Stomach (tissue), 9 donors: ENCODE results near the gene CDH23. TPM values are rescaled to one million over a fixed set of nuclear protein-coding genes. Genes with fewer than 3 reads are reported as not detected.

Experiments
- DNase-seq, 2 donors: peaks; one replicate each; pipeline versions ENCODE4 v3.0.0 to v3.0.0-alpha.2; 2013 to 2019
- H3K27ac ChIP-seq, 5 donors: fragments of 200-600 bp in 4 of 5; sonication (generic) in 4 of 5; one replicate each; pipeline ENCODE4 v1.5.1; 2013 to 2019; ENCODE audit warnings: mild to moderate bottlenecking in 1 of 5, moderate library complexity in 1 of 5
- H3K27me3 ChIP-seq, 3 donors: fragments of 200-600 bp; sonication (generic); one replicate each; pipeline ENCODE4 v1.5.1; 2017 to 2019; ENCODE audit warnings: mixed run types in 1 of 3
- H3K36me3 ChIP-seq, 4 donors: fragments of 200-600 bp; sonication (generic); 1 replicate in 3 of 4; 2 replicates in 1 of 4; pipeline ENCODE4 v1.5.1; 2016 to 2019
- H3K4me1 ChIP-seq, 4 donors: fragments of 200-600 bp; sonication (generic); one replicate each; pipeline ENCODE4 v1.5.1; 2016 to 2019
- H3K4me3 ChIP-seq, 4 donors: fragments of 200-600 bp; sonication (generic) in 3 of 4; one replicate each; pipeline ENCODE4 v1.5.1; 2016 to 2019; ENCODE audit warnings: mild to moderate bottlenecking in 1 of 4
- H3K9me3 ChIP-seq, 4 donors: fragments of 200-600 bp; sonication (generic); one replicate each; pipeline ENCODE4 v1.5.1; 2016 to 2019
- EP300 ChIP-seq: sonication (generic); formaldehyde crosslinking; IDR thresholded peaks from one replicate; pipeline ENCODE4 v1.6.1; 2017; ENCODE audit warnings: antibody characterized with exemption
- POLR2A ChIP-seq, 4 donors: fragments of 450-650 bp; IDR thresholded peaks; one replicate each; pipeline ENCODE4 v1.6.1; 2016; ENCODE audit warnings: antibody characterized with exemption in 4 of 4, control low read depth in 2 of 4, mild to moderate bottlenecking in 1 of 4, moderate library complexity in 1 of 4
- POLR2AphosphoS5 ChIP-seq, 3 donors: sonication (generic); formaldehyde crosslinking; IDR thresholded peaks; one replicate each; pipeline ENCODE4 v1.6.1; 2016; ENCODE audit warnings: antibody characterized with exemption in 3 of 3
- WGBS, 5 donors: extraction: QIAGEN DNeasy Blood & Tissue Kit in 3 of 5; methylation state at CpG; one replicate each; pipeline versions ENCODE4 v1.1.5 to v1.1.7; 2013 to 2018; 5-methylcytosine and 5-hydroxymethylcytosine counted together
- intact Hi-C: fragments of 100-400 bp; cut with DNase I; formaldehyde crosslinking; loops from one replicate; pipeline ENCODE4 v1.15.1; 2023; ENCODE audit warnings: low total_unique reads
- polyA plus RNA-seq, 3 donors: library from polyadenylated mRNA; stranded (reverse); fragments of 200-250 nt; gene quantifications; one replicate each; pipeline ENCODE4 v1.2.3, GENCODE V29; 2013
- total RNA-seq, 5 donors: library from RNA; depleted of rRNA; stranded (reverse); fragments of >200 nt; gene quantifications; one replicate each; pipeline versions ENCODE4 v1.1.0 to v1.2.3, GENCODE V29; 2014 to 2016
- TF ChIP-seq, protein P1 (sequence below), 7 experiments: fragments of 450-650 bp in 4 of 7; fragments of 200-600 bp in 3 of 7; sonication (generic) in 3 of 7; IDR thresholded peaks; one replicate each; pipeline ENCODE4 v1.5.1; 2016 to 2019; ENCODE audit warnings: antibody characterized with exemption in 7 of 7, control low read depth in 2 of 7, mild to moderate bottlenecking in 1 of 7
- donor health status: healthy with polysubstance abuse.
- donor health status: Bipolar disorder and iron deficiency.
- donor health status: healthy.

The CDH23 gene
- total and polyA plus RNA-seq, 8 donors = 0.31 to 8.2 (median 2.2) TPM

DNA sequence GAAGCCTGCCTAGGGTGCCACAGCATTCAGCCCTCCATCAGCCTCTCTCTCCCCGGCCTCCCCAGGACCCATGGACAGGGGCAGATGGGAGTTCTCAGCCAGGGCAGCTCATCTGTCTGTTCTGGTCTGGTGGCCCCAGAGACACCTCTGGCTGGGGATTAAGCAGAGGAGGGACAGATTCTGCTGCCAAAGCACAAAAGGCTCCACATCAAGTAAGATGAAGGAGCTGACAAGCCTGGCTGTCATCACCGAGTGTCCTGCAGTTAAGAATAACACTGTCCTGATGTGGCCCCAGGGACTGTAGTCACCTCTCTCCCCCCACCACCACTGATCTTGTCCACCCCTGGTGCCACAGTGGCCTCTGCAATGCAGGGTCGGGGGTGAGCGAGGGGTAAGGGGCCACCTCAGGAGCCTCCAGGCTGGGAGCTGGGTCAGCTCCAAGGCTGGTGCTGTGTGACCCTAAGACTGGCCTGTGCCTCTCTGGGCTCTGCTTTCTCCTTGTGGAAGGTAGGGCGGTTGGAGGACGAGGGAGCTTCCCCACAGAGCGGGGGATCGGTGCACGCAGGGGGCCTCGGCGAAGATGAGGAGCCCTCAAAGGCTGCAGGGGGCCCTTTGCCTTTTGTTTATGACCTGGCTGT lies 304.1 kb downstream of the CDH23 start:
- no peaks in the 10 kb centered on the region for H3K36me3 ChIP-seq
- no peak overlapping the region for H3K4me3 ChIP-seq
- TF ChIP-seq POLR2AphosphoS5 (IDR thresholded peaks at IDR 0.05) (no peak), POLR2A (IDR thresholded peaks at IDR 0.05) (no peak), EP300 (no peak)
- TF ChIP-seq, protein P1, sequence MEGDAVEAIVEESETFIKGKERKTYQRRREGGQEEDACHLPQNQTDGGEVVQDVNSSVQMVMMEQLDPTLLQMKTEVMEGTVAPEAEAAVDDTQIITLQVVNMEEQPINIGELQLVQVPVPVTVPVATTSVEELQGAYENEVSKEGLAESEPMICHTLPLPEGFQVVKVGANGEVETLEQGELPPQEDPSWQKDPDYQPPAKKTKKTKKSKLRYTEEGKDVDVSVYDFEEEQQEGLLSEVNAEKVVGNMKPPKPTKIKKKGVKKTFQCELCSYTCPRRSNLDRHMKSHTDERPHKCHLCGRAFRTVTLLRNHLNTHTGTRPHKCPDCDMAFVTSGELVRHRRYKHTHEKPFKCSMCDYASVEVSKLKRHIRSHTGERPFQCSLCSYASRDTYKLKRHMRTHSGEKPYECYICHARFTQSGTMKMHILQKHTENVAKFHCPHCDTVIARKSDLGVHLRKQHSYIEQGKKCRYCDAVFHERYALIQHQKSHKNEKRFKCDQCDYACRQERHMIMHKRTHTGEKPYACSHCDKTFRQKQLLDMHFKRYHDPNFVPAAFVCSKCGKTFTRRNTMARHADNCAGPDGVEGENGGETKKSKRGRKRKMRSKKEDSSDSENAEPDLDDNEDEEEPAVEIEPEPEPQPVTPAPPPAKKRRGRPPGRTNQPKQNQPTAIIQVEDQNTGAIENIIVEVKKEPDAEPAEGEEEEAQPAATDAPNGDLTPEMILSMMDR (IDR thresholded peaks at IDR 0.05) = no peak
- H3K9me3 ChIP-seq = no peaks in the 10 kb centered on the region
- intact Hi-C loops = loop anchor here (5.0 to 10.0 kb wide), 2 partner anchors 306 to 394 kb away; partner anchors contain the start of gene CDH23
- H3K27ac ChIP-seq = no peak overlapping the region
- H3K27me3 ChIP-seq = no peaks in the 10 kb centered on the region
- H3K4me1 ChIP-seq = peaks cover 0 to 40% (median 9%) of the 10 kb centered on the region in 4 donors
- DNase-seq = no peak
- WGBS, 5 donors = 84 to 95% (median 88%) methylated on average over 10 to 11 of the region's 11 CpGs

DNA sequence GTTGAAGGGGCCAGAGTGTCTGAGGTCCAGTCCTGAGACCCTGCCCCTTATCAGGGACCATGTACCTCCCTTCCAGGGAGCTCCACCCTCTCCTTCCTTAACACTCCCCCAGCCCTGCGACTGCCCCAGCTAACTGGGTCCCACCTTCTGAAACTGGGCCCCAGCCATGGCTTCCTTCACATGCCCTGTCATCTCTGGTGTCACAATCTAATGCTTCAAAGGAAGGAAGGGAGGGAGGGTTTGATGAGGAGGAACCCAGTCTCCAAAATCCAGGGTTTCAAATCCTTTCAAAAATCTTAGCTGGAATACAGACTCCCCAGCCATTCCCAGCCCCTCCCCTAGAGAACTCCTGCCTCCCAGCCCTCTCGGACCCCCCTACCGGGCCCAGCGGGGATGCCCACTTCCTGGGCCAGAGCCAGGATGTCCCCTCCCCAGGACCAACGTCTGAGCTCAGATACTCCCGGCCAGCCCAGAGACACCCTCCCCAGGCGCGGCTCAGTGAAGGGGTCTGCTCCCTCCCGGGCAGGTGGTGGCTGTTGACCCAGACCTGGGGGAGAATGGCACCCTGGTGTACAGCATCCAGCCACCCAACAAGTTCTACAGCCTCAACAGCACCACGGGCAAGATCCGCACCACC lies 304.9 kb downstream of the CDH23 start:
- Histone ChIP-seq H3K9me3 (no peaks in the 10 kb centered on the region), H3K4me1 (peaks cover 0 to 33% (median 6%) of the 10 kb centered on the region in 4 donors), H3K27ac (no peak overlapping the region), H3K27me3 (no peaks in the 10 kb centered on the region), H3K36me3 (no peaks in the 10 kb centered on the region), H3K4me3 (no peak overlapping the region)
- TF ChIP-seq POLR2AphosphoS5 (IDR thresholded peaks at IDR 0.05) (no peak), POLR2A (IDR thresholded peaks at IDR 0.05) (no peak), EP300 (no peak)
- TF ChIP-seq, protein P1 (IDR thresholded peaks at IDR 0.05) = no peak
- intact Hi-C loops = loop anchor here (5.0 to 10.0 kb wide), 2 partner anchors 307 to 394 kb away; partner anchors contain the start of gene CDH23
- 74 to 93% (median 77%) methylated on average over 4 to 11 of the region's 11 CpGs for WGBS, 5 donors
- DNase-seq = no peak

DNA sequence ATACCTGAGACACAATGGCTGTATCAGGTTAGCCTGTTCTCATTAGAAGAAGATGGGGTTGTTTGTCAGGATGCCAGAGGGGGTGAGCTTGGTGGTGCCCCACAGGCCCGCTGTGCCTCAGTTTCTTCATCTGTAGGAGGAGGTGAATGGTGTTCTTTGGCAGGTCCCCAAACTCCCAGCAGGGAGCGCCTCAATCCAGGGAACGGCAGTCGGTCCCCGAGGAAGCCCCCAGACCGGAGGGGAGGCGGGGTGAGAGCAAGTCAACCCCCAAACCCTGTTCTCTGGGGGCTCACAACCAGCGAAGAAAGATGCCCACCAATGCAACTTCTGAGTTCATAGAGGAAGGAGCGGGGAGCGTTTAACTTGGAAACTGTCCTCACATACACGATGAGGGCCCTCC lies 306.9 kb downstream of the CDH23 start:
- Histone ChIP-seq H3K27me3 (peaks cover 0 to 3% (median 0%) of the 10 kb centered on the region in 3 donors), H3K4me1 (peaks cover 0 to 30% (median 5%) of the 10 kb centered on the region in 4 donors), H3K36me3 (no peaks in the 10 kb centered on the region), H3K9me3 (no peaks in the 10 kb centered on the region), H3K27ac (no peak overlapping the region), H3K4me3 (no peak overlapping the region)
- intact Hi-C loops = loop anchor here (5.0 to 10.0 kb wide), 2 partner anchors 309 to 396 kb away; partner anchors contain the start of gene CDH23
- 77 to 85% (median 82%) methylated on average over 11 of the region's 11 CpGs for WGBS, 5 donors
- no peak for DNase-seq
- TF ChIP-seq EP300 = no peak
- TF ChIP-seq POLR2AphosphoS5 (IDR thresholded peaks at IDR 0.05) = no peak
- TF ChIP-seq, protein P1 (IDR thresholded peaks at IDR 0.05) = no peak
- TF ChIP-seq POLR2A (IDR thresholded peaks at IDR 0.05) = no peak

DNA sequence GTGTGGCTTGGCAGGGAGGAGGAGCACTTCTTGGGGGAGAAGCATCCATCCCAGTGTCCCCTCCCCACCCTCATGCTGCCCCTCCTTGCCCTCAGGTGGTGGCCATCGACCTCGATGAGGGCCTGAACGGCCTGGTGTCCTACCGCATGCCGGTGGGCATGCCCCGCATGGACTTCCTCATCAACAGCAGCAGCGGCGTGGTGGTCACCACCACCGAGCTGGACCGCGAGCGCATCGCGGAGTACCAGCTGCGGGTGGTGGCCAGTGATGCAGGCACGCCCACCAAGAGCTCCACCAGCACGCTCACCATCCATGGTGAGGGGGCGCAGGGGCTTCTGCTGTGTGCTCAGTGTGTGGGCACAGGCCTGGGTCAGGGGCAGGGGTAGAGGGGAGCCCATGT lies 308.1 kb downstream of the CDH23 start:
- no peak for DNase-seq
- H3K9me3 ChIP-seq = no peaks in the 10 kb centered on the region
- no peak for TF ChIP-seq POLR2AphosphoS5 (IDR thresholded peaks at IDR 0.05)
- no peak for TF ChIP-seq EP300
- TF ChIP-seq, protein P1 (IDR thresholded peaks at IDR 0.05) = no peak
- no peaks in the 10 kb centered on the region for H3K36me3 ChIP-seq
- peaks cover 0 to 3% (median 0%) of the 10 kb centered on the region in 3 donors for H3K27me3 ChIP-seq
- no peak overlapping the region for H3K27ac ChIP-seq
- intact Hi-C loops = loop anchor here (5.0 to 10.0 kb wide), 2 partner anchors 310 to 398 kb away; partner anchors contain the start of gene CDH23
- no peak overlapping the region for H3K4me3 ChIP-seq
- H3K4me1 ChIP-seq = peaks cover 0 to 37% (median 6%) of the 10 kb centered on the region in 4 donors
- WGBS, 5 donors = 92 to 98% (median 93%) methylated on average over 7 to 18 of the region's 18 CpGs
